ENCODE data around the gene TTC12. TPM values are rescaled to one million over a fixed set of nuclear protein-coding genes. Genes with fewer than 3 reads are reported as not detected.

The TTC12 gene
- total RNA-seq, 1 experiment from 2014 or later, result 14.5 TPM

DNA sequence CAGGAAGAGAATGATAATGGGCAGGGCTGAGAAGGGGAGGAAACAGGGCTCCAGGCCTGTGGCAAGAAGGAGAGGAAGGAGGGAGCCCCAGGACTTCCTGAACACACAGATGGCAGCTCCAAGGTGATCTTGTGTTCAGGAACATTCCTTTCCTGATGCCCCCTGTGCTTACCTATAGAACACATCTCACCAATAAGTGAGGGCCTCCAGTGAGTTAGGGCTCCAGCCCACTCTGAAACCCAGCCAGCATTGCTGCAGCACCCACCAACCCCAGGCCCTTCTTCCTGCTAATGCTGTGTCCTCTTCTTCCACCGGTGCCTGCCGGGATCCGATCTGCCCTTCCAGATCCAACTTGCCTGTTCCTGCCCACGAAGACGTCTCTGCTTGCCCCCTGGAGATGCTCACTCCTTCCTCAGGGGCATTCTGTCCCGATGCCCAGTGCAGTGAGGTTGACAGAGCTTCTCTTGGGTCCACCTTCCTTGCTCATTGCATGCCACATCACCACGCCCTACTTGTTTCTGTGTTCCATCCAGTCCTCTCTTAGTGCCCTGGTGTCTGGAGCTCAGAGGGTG is 90.6 kb downstream of the TTC12 start:
- DNase-seq (ENCODE audit: low read depth), result no peak

DNA sequence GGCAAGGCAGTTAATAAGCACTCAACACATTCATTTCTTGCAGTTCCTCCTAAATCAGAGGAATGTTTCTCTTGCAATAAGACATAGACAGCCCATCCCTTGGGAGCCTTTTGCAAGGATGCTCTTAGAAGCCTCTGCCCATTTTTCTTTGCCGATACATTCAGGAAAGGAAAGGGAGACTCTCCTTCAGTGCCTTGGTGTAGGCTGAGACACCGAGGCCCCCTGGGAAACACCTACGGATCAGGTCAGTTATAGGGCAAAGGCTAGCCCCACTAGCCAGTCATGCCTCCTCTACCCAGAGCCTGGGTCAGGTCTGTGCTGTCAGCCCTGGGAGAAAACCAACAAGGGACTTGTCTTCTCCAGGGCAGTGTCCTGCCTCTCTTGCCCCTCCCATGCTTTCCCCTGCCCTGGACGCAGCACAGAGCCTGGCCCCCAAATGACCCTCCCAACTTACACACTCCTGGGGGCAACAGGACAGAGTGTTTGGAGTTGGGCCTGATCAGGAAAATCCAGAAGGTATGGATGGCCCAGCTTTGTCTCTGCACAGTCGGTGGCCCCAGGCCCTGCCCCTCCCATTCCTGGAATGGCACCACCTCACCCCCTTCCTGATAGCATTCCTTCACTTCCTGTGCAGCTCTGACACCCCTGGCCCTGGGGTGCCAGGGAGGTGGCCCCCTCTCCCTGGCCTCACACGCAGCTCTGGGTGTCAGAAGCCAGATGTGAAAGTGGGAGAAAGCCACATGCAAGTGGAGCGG is 91.5 kb downstream of the TTC12 start:
- no peak for DNase-seq (ENCODE audit: low read depth)

DNA sequence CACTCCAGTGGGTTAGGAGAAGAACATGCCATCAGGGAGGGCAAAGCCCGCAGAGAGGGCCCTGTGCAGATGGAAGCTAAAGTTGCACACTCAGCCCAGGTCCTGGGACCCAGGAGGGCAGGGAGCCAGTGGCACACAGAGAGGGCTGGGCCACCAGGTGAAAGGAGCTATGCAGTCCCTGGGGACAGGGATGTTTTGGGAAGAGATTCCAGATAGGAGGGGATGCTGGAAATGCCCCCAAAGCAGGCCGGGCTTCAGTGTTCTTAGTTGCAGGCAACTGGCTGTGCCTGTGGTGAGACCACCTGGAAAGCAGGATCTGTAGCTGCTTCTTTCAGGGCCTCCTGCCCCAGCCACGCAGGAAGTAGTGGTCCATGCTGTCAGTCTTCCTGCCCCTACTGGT is 92.8 kb downstream of the TTC12 start:
- DNase-seq (ENCODE audit: low read depth), result no peak

DNA sequence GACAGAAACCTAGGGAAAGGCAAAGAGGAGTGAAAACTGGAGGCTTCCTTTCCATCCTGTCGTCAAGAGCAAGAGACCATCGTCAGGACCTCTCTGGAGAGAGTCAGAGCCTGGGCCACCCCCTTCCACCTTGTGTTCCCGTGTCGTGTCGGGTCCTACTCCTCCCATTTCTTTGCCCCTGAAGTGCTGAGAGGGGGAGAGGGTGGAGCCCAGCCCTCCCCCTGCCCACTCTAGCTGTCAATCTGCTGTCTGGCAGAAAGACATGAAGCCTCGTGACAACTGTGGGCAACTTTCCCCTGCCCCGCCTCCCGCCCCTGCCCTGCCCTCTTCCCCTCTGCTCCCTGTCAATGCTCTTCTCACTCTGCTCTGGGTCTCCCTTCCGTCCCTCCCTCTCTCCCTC is 93.8 kb downstream of the TTC12 start:
- no peak for DNase-seq (ENCODE audit: low read depth)

DNA sequence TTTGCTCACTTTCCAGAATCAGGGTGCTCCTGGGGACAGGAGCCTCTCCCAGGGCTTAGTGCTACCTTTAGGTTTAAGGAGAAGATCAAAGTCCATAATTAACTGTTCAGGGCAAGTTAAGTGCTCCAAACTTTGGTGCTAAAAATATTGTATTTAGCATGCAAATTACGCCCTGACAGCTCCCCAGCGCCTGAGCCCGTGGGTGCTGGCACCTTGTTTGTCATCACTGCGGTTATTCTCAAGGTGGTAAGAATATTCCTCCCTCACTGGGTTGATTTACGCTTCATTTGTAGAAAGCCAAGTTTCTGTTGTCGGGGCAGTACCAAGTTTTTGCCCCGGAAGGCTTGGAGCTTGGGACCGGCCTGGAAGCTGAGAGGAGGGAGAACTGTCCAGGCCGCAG is 94.5 kb downstream of the TTC12 start:
- DNase-seq (ENCODE audit: low read depth), result no peak

DNA sequence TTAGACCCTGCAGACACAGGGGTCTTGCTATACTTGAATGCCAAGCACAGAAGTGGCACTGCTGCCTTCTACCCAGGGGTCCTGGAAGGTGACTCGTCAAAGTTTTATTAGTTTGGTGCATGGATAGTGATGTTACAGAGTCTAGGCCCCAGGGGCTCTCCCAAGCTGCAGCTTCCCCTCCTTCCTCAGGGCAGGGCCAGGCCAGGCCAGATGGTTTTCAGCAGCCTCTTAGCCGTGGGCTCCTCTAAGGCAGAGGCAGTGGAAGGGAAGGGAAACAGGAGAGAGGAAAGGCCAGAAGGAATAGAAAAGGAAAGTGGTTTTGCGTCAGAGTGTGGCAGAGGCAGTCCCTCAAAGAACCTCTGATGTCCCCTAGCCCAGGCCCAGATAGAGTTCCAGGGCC is 95.1 kb downstream of the TTC12 start:
- DNase-seq (ENCODE audit: low read depth), result no peak

DNA sequence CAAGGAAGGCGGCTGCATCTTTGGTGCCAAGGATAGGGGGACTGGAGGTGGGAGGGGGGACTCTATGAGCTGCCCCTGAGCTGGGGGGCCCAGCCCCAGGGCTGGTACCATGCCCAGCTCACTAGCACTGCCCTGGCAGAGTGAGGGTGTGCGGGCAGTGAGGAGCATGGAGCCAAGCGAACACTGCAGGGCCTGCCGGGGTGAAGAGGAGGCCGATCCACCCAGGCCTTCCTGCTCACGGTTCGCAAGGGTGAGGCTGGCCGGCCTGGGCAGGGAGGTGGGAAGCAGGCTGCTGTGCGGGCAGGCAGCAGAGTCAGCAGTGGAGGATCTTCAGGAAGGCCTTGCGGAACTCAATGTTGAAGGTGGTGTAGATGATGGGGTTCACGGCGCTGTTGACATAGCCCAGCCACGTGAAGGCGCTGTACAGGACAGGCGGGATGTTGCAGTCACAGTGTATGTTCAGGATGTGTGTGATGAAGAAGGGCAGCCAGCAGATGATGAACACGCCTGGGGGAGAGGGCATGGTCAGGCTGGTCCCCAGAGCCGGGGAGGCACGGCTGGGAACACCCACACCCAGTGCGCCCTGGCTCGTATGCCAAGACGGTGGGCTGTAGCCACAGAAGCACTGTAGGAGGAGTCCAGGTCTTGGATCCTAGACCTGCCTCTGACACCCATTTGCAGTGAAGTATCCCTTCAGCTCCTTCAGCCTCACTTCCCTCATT is 96.2 kb downstream of the TTC12 start:
- DNase-seq (ENCODE audit: low read depth), result no peak

DNA sequence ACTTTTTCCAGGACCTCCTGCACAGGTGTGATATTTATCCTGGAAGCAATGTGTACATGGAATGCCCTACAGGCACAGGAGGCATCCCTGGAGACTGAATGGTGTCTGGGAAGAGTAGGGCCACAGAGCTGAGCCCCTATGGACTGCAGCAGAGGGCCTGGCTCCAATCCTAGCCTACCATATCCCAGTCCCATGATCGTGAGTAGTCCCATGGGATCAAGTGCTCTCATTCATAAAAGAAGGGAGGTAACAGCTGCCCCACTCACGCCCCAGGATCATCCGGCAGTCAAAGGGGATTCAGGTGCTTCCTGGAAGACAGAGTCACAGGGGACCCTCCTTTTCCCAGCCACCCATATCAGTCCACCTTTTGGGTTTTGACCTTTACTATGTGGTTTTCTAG is 97.2 kb downstream of the TTC12 start:
- no peak for DNase-seq (ENCODE audit: low read depth)

DNA sequence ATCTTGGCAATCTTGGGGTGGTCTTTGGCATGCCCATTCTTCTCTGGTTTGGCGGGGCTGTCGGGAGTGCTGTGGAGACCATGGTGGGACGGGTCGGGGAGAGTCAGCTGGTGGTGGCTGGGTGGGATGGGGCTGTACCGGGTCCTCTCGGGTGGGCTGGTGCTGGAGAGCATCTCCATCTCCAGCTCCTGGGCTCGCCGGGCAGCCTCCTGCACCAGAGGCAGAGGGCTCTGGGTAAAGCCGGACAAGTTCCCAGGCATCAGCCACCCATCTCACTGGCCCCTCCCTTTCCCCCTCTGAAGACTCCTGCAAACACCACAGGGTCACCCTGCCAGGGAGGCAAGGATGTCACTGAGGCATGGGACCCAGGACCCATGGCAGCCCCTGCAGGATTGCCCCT is 98.3 kb downstream of the TTC12 start:
- DNase-seq (ENCODE audit: low read depth), result no peak

DNA sequence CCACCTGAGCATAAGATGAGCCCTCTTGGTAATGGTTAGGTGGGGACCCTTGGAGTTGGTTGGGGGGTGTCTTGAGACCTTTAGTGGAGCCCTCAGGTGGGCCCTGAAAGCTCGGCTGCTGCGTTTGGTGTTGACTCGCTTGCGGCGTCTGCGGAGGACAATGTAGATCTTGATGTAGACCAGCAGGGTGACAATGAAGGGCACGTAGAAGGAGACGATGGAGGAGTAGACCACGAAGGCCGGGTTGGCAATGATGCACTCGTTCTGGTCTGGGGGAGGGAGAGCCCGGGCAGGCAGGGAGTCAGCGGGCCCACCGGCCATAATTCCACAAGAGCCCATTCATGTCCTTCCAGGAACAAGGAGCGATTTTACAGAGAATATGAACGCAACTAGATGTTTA is 101.0 kb downstream of the TTC12 start:
- DNase-seq (ENCODE audit: low read depth), result no peak

Other genes starting within 250 kb of the TTC12 start
- gene ANKK1, start 73.2 kb downstream of the TTC12 start, total RNA-seq (2014; rRNA removed; shearing (Covaris generic)), result not detected in 2 replicates
- gene DRD2, start 160.8 kb downstream of the TTC12 start, total RNA-seq (2014; rRNA removed; shearing (Covaris generic)), result 0.37 and 1.6 TPM in 2 replicates